ENCODE data around the gene TMEM135.

Gene TMEM135

DNA sequence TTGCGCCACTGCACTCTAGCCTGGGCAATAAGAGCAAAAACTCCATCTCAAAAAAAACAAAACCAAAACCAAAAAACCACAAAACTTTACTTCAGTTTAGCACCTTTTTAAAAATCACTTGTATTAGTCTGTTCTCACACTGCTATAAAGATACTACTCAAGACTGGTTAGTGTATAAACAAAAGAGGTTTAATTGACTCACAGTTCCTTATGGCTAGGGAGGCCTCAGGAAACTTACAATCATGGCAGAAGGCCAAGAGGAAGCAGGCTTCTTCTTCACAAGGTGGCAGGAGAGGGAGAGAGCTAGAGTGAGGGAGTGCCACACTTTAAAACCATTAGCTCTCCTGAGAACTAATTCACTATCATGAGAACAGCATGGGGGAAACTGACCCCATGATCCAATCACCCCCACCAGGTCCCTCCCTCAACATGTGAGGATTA lies 261.3 kb downstream of the TMEM135 start:
- no peak overlapping the region for H3K4me3 ChIP-seq (ENCODE audit: low read length)
- TF ChIP-seq CTCF (conservative IDR thresholded peaks at IDR 0.05; ENCODE audit: low read length), result no peak
- no peak for DNase-seq (ENCODE audit: low read depth)

DNA sequence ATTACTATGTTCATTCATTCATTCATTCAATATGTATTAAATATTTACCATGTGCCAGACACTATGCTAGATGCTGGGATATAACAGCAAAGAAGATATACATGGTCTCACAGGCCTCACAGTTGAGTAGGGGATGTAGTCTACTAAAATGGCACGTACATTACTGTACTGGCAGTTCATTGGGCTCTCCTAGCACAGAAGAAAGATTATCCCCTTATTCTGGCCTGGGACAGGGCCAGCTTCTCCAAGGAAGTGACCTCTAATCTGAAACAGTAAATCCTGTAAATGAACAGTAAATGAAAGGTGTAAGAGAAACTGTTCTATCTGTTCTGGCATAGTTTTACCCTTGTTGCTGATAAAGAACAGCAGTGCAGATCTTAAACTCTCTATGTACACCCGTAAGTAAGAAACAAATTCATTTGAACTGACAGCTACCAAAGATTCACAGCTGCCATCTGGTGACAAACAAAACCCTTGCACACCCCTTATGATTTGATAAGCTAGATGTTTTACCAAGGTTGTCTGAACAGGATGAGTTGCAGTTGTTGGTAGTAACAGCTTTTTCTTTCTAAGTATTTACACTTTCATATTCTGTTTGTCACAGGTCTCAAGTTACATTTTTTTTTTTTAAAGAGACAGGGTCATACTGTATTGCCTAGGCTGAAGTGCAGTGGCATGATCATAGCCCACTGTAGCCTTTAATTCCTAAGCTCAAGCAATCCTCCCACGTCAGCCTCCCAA lies 263.1 kb downstream of the TMEM135 start:
- no peak for DNase-seq (ENCODE audit: low read depth)
- TF ChIP-seq CTCF (conservative IDR thresholded peaks at IDR 0.05; ENCODE audit: low read length), result no peak
- H3K4me3 ChIP-seq (ENCODE audit: low read length), result no peak overlapping the region

- no peak for DNase-seq (ENCODE audit: low read depth)
- H3K4me3 ChIP-seq (ENCODE audit: low read length), result no peak overlapping the region
- no peak for TF ChIP-seq CTCF (conservative IDR thresholded peaks at IDR 0.05; ENCODE audit: low read length)
Observed at GRCh38 chr11:87301785-87302540, 264.2 kb downstream of the TMEM135 start.

GRCh38 chr11:87304412-87304811 lies 266.7 kb downstream of the TMEM135 start:
- no peak for TF ChIP-seq CTCF (conservative IDR thresholded peaks at IDR 0.05; ENCODE audit: low read length)
- DNase-seq (ENCODE audit: low read depth), result no peak
- no peak overlapping the region for H3K4me3 ChIP-seq (ENCODE audit: low read length)

- no peak overlapping the region for H3K4me3 ChIP-seq (ENCODE audit: low read length)
- DNase-seq (ENCODE audit: low read depth), result no peak
- TF ChIP-seq CTCF (conservative IDR thresholded peaks at IDR 0.05; ENCODE audit: low read length), result no peak
Observed at GRCh38 chr11:87306262-87306851, 268.6 kb downstream of the TMEM135 start.

- no peak for TF ChIP-seq CTCF (conservative IDR thresholded peaks at IDR 0.05; ENCODE audit: low read length)
- no peak for DNase-seq (ENCODE audit: low read depth)
- H3K4me3 ChIP-seq (ENCODE audit: low read length), result no peak overlapping the region
Observed at GRCh38 chr11:87307101-87307500, 269.4 kb downstream of the TMEM135 start.

Measured in AG10803 (cell line).